Measurements from ENCODE around the gene LRRN1.

The LRRN1 gene

DNA sequence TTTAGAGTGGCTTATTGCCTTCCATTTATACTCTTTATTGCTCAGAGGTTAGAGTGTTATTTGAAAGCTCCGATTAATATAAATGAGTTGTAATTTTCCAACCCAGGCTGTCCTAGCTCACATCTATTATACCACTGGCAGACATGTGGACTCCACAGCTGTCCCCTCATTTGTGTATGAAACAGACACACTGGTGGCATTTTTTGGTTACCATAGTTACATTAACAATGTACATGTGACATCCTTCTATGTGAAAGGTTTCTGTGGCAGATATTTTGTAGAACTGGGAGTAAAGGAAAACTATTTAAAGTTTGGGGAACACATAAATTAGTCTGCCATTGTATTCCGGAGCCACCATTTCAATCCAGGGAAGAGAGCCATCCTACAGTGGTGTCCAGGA is 5.3 kb downstream of the LRRN1 start:
- peaks cover 4 to 13% of the 10 kb centered on the region in 2 donors for H3K4me1 ChIP-seq (ENCODE audit: control insufficient read depth in 1 of 2, insufficient read depth in 2 of 2, low read length in 2 of 2)
- no peak overlapping the region for H3K4me3 ChIP-seq (ENCODE audit: low read depth in 1 of 2, low read length in 2 of 2)
- H3K36me3 ChIP-seq (ENCODE audit: control insufficient read depth in 1 of 2, insufficient read depth in 2 of 2, low read length in 2 of 2), result no peaks in the 10 kb centered on the region
- no peak overlapping the region for H3K27ac ChIP-seq (ENCODE audit: low read depth, low read length)
- H3K9me3 ChIP-seq (ENCODE audit: control insufficient read depth in 1 of 2, low read length in 2 of 2), result no peaks in the 10 kb centered on the region
- H3K9ac ChIP-seq (ENCODE audit: low read depth in 1 of 2, low read length in 2 of 2), result no peak overlapping the region
- peaks cover 3 to 6% of the 10 kb centered on the region in 2 donors for H3K27me3 ChIP-seq (ENCODE audit: control insufficient read depth in 1 of 2, insufficient read depth in 2 of 2, low read length in 2 of 2)

- no peaks in the 10 kb centered on the region for H3K9me3 ChIP-seq (ENCODE audit: control insufficient read depth in 1 of 2, low read length in 2 of 2)
- H3K9ac ChIP-seq (ENCODE audit: low read depth in 1 of 2, low read length in 2 of 2), result no peak overlapping the region
- no peaks in the 10 kb centered on the region for H3K36me3 ChIP-seq (ENCODE audit: control insufficient read depth in 1 of 2, insufficient read depth in 2 of 2, low read length in 2 of 2)
Measured at GRCh38 chr3:3806092-3806491, 6.9 kb downstream of the LRRN1 start.

DNA sequence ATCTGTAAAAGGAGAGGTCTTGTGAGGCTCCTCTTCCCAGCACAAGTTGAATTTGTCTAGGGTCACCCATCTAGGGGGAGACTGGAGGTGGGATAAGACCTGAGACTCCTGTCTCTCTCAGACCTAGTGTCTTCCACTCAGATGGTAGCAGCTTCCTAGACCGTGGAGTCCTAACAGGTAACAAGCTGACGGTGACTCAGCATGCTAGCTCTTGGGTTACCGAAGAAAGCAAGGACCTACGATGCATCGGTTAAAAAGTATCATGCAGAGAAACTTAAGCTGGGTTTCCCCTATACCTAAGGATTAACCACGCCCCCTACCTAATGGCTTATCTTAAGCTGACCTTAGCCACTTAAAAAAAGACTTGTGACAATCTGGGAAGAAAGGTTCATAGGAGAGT is 7.6 kb downstream of the LRRN1 start:
- H3K4me3 ChIP-seq (ENCODE audit: low read depth in 1 of 2, low read length in 2 of 2), result no peak overlapping the region
- peaks cover 0 to 3% of the 10 kb centered on the region in 2 donors for H3K27me3 ChIP-seq (ENCODE audit: control insufficient read depth in 1 of 2, insufficient read depth in 2 of 2, low read length in 2 of 2)
- H3K27ac ChIP-seq (ENCODE audit: low read depth, low read length), result no peak overlapping the region
- no peaks in the 10 kb centered on the region for H3K9me3 ChIP-seq (ENCODE audit: control insufficient read depth in 1 of 2, low read length in 2 of 2)
- no peak overlapping the region for H3K9ac ChIP-seq (ENCODE audit: low read depth in 1 of 2, low read length in 2 of 2)
- no peaks in the 10 kb centered on the region for H3K36me3 ChIP-seq (ENCODE audit: control insufficient read depth in 1 of 2, insufficient read depth in 2 of 2, low read length in 2 of 2)
- H3K4me1 ChIP-seq (ENCODE audit: control insufficient read depth in 1 of 2, insufficient read depth in 2 of 2, low read length in 2 of 2), result peaks cover 0 to 5% of the 10 kb centered on the region in 2 donors

More at GRCh38 chr3:3806092-3806491, 6.9 kb downstream of the LRRN1 start:
- H3K27ac ChIP-seq (ENCODE audit: low read depth, low read length), result no peak overlapping the region
- H3K27me3 ChIP-seq (ENCODE audit: control insufficient read depth in 1 of 2, insufficient read depth in 2 of 2, low read length in 2 of 2), result peaks cover 3 to 6% of the 10 kb centered on the region in 2 donors
- H3K4me1 ChIP-seq (ENCODE audit: control insufficient read depth in 1 of 2, insufficient read depth in 2 of 2, low read length in 2 of 2), result peaks cover 0 to 12% of the 10 kb centered on the region in 2 donors
- H3K4me3 ChIP-seq (ENCODE audit: low read depth in 1 of 2, low read length in 2 of 2), result no peak overlapping the region

DNA sequence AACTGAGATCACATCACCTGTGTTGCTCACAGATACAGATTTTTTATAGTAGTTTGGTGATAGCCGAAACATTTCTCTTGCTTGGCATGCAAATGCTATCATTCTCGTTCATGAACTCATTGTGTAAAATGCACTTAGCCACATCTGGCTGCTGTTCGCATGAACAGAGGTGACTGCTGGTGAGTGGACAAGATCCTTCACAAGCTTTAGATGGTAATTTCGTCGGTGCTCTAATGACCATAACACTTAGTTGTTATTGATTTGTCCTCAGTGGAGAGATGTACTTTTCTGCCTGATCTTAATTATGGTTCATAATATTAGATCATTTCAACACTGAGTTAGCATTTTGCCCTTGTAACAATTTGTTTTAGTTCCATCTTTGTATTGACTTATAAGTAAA is 13.8 kb downstream of the LRRN1 start:
- H3K36me3 ChIP-seq (ENCODE audit: control insufficient read depth in 1 of 2, insufficient read depth in 2 of 2, low read length in 2 of 2), result peaks cover 0 to 2% of the 10 kb centered on the region in 2 donors
- H3K27me3 ChIP-seq (ENCODE audit: control insufficient read depth in 1 of 2, insufficient read depth in 2 of 2, low read length in 2 of 2), result no peaks in the 10 kb centered on the region
- no peak overlapping the region for H3K9ac ChIP-seq (ENCODE audit: low read depth in 1 of 2, low read length in 2 of 2)
- no peaks in the 10 kb centered on the region for H3K9me3 ChIP-seq (ENCODE audit: control insufficient read depth in 1 of 2, low read length in 2 of 2)
- no peaks in the 10 kb centered on the region for H3K4me1 ChIP-seq (ENCODE audit: control insufficient read depth in 1 of 2, insufficient read depth in 2 of 2, low read length in 2 of 2)
- H3K27ac ChIP-seq (ENCODE audit: low read depth, low read length), result no peak overlapping the region
- H3K4me3 ChIP-seq (ENCODE audit: low read depth in 1 of 2, low read length in 2 of 2), result no peak overlapping the region

DNA sequence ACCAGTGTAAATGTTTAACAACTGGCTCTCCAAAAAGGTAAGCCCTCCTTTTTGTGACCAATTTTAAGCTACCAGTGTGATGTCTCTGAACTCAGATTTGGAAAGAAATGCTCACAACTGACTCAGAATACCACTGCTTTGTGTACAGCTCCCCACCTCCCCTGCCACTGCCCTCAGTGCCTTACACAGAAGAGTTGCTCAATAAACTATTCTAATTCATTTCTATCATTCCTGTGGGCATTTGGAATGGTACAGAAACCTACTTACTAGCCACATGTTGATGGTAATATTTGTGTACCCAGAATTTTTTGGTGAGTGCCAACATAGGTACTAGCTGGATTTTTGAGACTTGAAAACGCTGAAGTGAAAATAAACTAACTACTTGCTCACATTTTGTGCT is 16.0 kb downstream of the LRRN1 start:
- H3K27ac ChIP-seq (ENCODE audit: low read depth, low read length), result no peak overlapping the region
- H3K4me3 ChIP-seq (ENCODE audit: low read depth in 1 of 2, low read length in 2 of 2), result no peak overlapping the region
- H3K4me1 ChIP-seq (ENCODE audit: control insufficient read depth in 1 of 2, insufficient read depth in 2 of 2, low read length in 2 of 2), result no peaks in the 10 kb centered on the region
- no peaks in the 10 kb centered on the region for H3K27me3 ChIP-seq (ENCODE audit: control insufficient read depth in 1 of 2, insufficient read depth in 2 of 2, low read length in 2 of 2)
- no peaks in the 10 kb centered on the region for H3K9me3 ChIP-seq (ENCODE audit: control insufficient read depth in 1 of 2, low read length in 2 of 2)
- peaks cover 0 to 2% of the 10 kb centered on the region in 2 donors for H3K36me3 ChIP-seq (ENCODE audit: control insufficient read depth in 1 of 2, insufficient read depth in 2 of 2, low read length in 2 of 2)
- H3K9ac ChIP-seq (ENCODE audit: low read depth in 1 of 2, low read length in 2 of 2), result no peak overlapping the region

DNA sequence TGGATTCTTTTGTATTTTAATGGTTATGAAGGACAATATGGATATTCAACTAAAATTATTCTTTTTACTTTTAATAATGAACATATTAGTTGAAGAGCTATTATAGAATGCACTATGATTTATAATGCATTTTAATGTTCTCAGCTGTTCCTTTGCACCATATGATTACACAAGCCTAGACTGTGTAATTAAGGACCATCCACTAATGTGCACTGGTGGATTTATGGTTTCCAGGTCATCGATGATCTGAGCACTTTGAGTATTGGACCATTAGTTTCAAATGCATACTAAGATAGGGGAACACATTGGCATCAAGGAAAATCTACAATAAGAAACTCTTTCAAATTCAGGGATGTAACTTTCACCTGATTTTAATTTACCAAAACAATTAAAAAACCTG is 16.8 kb downstream of the LRRN1 start:
- no peaks in the 10 kb centered on the region for H3K4me1 ChIP-seq (ENCODE audit: control insufficient read depth in 1 of 2, insufficient read depth in 2 of 2, low read length in 2 of 2)
- H3K27ac ChIP-seq (ENCODE audit: low read depth, low read length), result no peak overlapping the region
- H3K36me3 ChIP-seq (ENCODE audit: control insufficient read depth in 1 of 2, insufficient read depth in 2 of 2, low read length in 2 of 2), result peaks cover 0 to 2% of the 10 kb centered on the region in 2 donors
- no peaks in the 10 kb centered on the region for H3K9me3 ChIP-seq (ENCODE audit: control insufficient read depth in 1 of 2, low read length in 2 of 2)
- no peaks in the 10 kb centered on the region for H3K27me3 ChIP-seq (ENCODE audit: control insufficient read depth in 1 of 2, insufficient read depth in 2 of 2, low read length in 2 of 2)
- H3K4me3 ChIP-seq (ENCODE audit: low read depth in 1 of 2, low read length in 2 of 2), result no peak overlapping the region
- H3K9ac ChIP-seq (ENCODE audit: low read depth in 1 of 2, low read length in 2 of 2), result no peak overlapping the region

DNA sequence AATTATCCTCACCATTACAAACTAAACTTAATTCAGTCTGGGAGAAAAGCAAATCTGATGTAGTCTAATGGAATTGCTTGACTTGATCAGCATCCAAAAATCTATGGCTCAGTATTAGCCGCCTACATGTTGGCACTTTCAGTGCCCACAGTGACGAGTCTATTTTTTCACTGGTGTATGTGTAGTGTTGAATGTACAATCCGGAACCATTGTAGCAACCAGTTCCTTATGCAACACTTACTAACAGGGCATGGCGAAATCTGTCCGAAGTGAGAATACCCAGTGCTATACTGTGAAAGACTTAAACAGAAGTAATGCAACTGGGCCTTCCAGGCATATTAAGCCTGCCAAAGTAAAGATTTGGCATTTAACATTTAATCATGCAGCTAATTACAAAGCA is 18.6 kb downstream of the LRRN1 start:
- Histone ChIP-seq H3K9ac (ENCODE audit: low read depth in 1 of 2, low read length in 2 of 2) (no peak overlapping the region), H3K36me3 (ENCODE audit: control insufficient read depth in 1 of 2, insufficient read depth in 2 of 2, low read length in 2 of 2) (peaks cover 0 to 2% of the 10 kb centered on the region in 2 donors), H3K27ac (ENCODE audit: low read depth, low read length) (no peak overlapping the region), H3K27me3 (ENCODE audit: control insufficient read depth in 1 of 2, insufficient read depth in 2 of 2, low read length in 2 of 2) (no peaks in the 10 kb centered on the region), H3K9me3 (ENCODE audit: control insufficient read depth in 1 of 2, low read length in 2 of 2) (no peaks in the 10 kb centered on the region), H3K4me1 (ENCODE audit: control insufficient read depth in 1 of 2, insufficient read depth in 2 of 2, low read length in 2 of 2) (no peaks in the 10 kb centered on the region), H3K4me3 (ENCODE audit: low read depth in 1 of 2, low read length in 2 of 2) (no peak overlapping the region)

GRCh38 chr3:3821777-3822176 is 22.5 kb downstream of the LRRN1 start:
- no peaks in the 10 kb centered on the region for H3K36me3 ChIP-seq (ENCODE audit: control insufficient read depth in 1 of 2, insufficient read depth in 2 of 2, low read length in 2 of 2)
- no peaks in the 10 kb centered on the region for H3K9me3 ChIP-seq (ENCODE audit: control insufficient read depth in 1 of 2, low read length in 2 of 2)
- H3K27ac ChIP-seq (ENCODE audit: low read depth, low read length), result no peak overlapping the region
- H3K27me3 ChIP-seq (ENCODE audit: control insufficient read depth in 1 of 2, insufficient read depth in 2 of 2, low read length in 2 of 2), result no peaks in the 10 kb centered on the region
- H3K4me1 ChIP-seq (ENCODE audit: control insufficient read depth in 1 of 2, insufficient read depth in 2 of 2, low read length in 2 of 2), result no peaks in the 10 kb centered on the region
- H3K4me3 ChIP-seq (ENCODE audit: low read depth in 1 of 2, low read length in 2 of 2), result no peak overlapping the region
- no peak overlapping the region for H3K9ac ChIP-seq (ENCODE audit: low read depth in 1 of 2, low read length in 2 of 2)

DNA sequence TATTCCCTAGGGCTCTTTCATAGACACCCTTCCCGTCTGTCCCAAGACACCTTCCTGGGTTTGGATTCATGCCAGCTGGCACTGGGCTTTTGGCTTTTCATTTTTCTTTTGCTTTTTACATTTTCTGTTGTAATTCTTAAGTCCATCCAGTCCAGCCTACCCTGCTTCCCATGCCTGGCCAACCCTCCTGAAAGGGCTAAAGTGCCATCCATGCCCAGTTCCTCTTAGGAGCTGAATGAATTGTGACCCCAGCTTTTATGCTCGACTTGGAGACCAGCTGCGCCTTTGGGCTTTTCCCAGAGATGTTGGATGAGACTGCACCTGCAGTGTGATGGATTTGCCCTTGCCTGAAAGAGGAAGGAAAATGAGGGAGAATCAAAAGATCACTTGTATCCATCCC is 25.8 kb downstream of the LRRN1 start:
- Histone ChIP-seq H3K27ac (ENCODE audit: low read depth, low read length) (no peak overlapping the region), H3K36me3 (ENCODE audit: control insufficient read depth in 1 of 2, insufficient read depth in 2 of 2, low read length in 2 of 2) (no peaks in the 10 kb centered on the region), H3K4me1 (ENCODE audit: control insufficient read depth in 1 of 2, insufficient read depth in 2 of 2, low read length in 2 of 2) (no peaks in the 10 kb centered on the region), H3K9me3 (ENCODE audit: control insufficient read depth in 1 of 2, low read length in 2 of 2) (no peaks in the 10 kb centered on the region), H3K4me3 (ENCODE audit: low read depth in 1 of 2, low read length in 2 of 2) (no peak overlapping the region), H3K9ac (ENCODE audit: low read depth in 1 of 2, low read length in 2 of 2) (no peak overlapping the region), H3K27me3 (ENCODE audit: control insufficient read depth in 1 of 2, insufficient read depth in 2 of 2, low read length in 2 of 2) (no peaks in the 10 kb centered on the region)

- H3K27me3 ChIP-seq (ENCODE audit: control insufficient read depth in 1 of 2, insufficient read depth in 2 of 2, low read length in 2 of 2), result no peaks in the 10 kb centered on the region
- no peak overlapping the region for H3K9ac ChIP-seq (ENCODE audit: low read depth in 1 of 2, low read length in 2 of 2)
- no peaks in the 10 kb centered on the region for H3K9me3 ChIP-seq (ENCODE audit: control insufficient read depth in 1 of 2, low read length in 2 of 2)
- no peak overlapping the region for H3K4me3 ChIP-seq (ENCODE audit: low read depth in 1 of 2, low read length in 2 of 2)
- H3K36me3 ChIP-seq (ENCODE audit: control insufficient read depth in 1 of 2, insufficient read depth in 2 of 2, low read length in 2 of 2), result no peaks in the 10 kb centered on the region
- H3K4me1 ChIP-seq (ENCODE audit: control insufficient read depth in 1 of 2, insufficient read depth in 2 of 2, low read length in 2 of 2), result no peaks in the 10 kb centered on the region
- H3K27ac ChIP-seq (ENCODE audit: low read depth, low read length), result no peak overlapping the region
Measured at GRCh38 chr3:3826521-3826920, 27.3 kb downstream of the LRRN1 start.

DNA sequence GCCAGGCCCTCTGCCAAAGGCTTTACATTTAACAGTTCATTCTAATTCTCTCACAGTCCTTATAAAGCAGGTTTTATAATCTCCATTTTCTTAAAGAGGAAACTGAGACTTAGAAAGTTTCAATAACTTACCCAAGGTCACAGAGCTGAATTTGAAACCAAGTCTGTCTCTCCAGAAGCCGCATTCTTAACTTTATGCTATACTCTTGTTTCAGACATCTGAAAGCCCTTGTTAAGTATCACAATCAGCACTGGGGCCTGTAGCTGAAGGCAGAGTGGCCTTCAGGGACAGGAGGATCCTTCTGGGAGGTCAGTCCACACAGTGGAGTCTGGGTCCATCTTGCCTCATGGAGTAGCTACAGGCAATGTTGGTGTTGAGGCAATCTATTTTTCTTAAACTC is 27.9 kb downstream of the LRRN1 start:
- no peaks in the 10 kb centered on the region for H3K36me3 ChIP-seq (ENCODE audit: control insufficient read depth in 1 of 2, insufficient read depth in 2 of 2, low read length in 2 of 2)
- H3K27ac ChIP-seq (ENCODE audit: low read depth, low read length), result no peak overlapping the region
- H3K27me3 ChIP-seq (ENCODE audit: control insufficient read depth in 1 of 2, insufficient read depth in 2 of 2, low read length in 2 of 2), result no peaks in the 10 kb centered on the region
- no peaks in the 10 kb centered on the region for H3K4me1 ChIP-seq (ENCODE audit: control insufficient read depth in 1 of 2, insufficient read depth in 2 of 2, low read length in 2 of 2)
- H3K9ac ChIP-seq (ENCODE audit: low read depth in 1 of 2, low read length in 2 of 2), result no peak overlapping the region
- H3K9me3 ChIP-seq (ENCODE audit: control insufficient read depth in 1 of 2, low read length in 2 of 2), result peaks cover 0 to 1% of the 10 kb centered on the region in 2 donors
- no peak overlapping the region for H3K4me3 ChIP-seq (ENCODE audit: low read depth in 1 of 2, low read length in 2 of 2)

All from duodenal mucosa (tissue), 2 donors.